H1 (cell line): ENCODE measurements around the gene RUNX1. TPM values are rescaled to one million over a fixed set of nuclear protein-coding genes. Genes with fewer than 3 reads are reported as not detected.

ENCODE experiments used
- CTCF ChIA-PET: fragments of 300-600 bp; sonication (Branson Sonifier 250); formaldehyde crosslinking; loops from one replicate; lab custom pipeline; 2021; ENCODE audit not compliant: partially characterized antibody; lab: Charles Lee
- POLR2A ChIA-PET: fragments of 300-600 bp; sonication (Branson Sonifier 250); formaldehyde crosslinking; loops from one replicate; lab custom pipeline; 2021; ENCODE audit warnings: inconsistent platforms; ENCODE audit not compliant: partially characterized antibody; lab: Charles Lee
- DNase-seq, 2 experiments: peaks; one replicate each; pipeline versions ENCODE4 v3.0.0 to v3.0.0-alpha.2; 2010 to 2022; ENCODE audit warnings: low spot score in 2 of 2, low read depth in 1 of 2, mixed read lengths in 1 of 2
- FAIRE-seq: peaks from 2 replicates; lab custom pipeline; 2011; peaks lifted over from hg19 to GRCh38; lab: Jason Lieb, UNC
- H2AFZ ChIP-seq: 2 replicates; pipeline ENCODE4 v1.8.1; 2012; ENCODE audit warnings: low read length, inconsistent platforms
- H2AK5ac ChIP-seq: 2 replicates; pipeline ENCODE4 v1.6.1; 2013; ENCODE audit warnings: low read depth, low read length
- H2BK120ac ChIP-seq: replicated peaks from 2 replicates; pipeline ENCODE3; 2013; ENCODE audit warnings: low read depth, low read length, inconsistent platforms
- H2BK12ac ChIP-seq: 2 replicates; pipeline ENCODE4 v1.6.1; 2013; ENCODE audit warnings: low read depth, low read length
- H2BK15ac ChIP-seq: 2 replicates; pipeline ENCODE4 v1.6.1; 2013; ENCODE audit warnings: low read length
- H2BK20ac ChIP-seq: 2 replicates; pipeline ENCODE4 v1.6.1; 2013; ENCODE audit warnings: low read length
- H2BK5ac ChIP-seq: 2 replicates; pipeline ENCODE4 v1.6.1; 2013; ENCODE audit warnings: low read depth, low read length
- H3K14ac ChIP-seq: 2 replicates; pipeline ENCODE4 v1.6.1; 2013; ENCODE audit warnings: inconsistent platforms; ENCODE audit not compliant: insufficient read length
- H3K18ac ChIP-seq: 2 replicates; pipeline ENCODE4 v1.6.1; 2013; ENCODE audit warnings: low read length; ENCODE audit errors: extremely low read depth
- H3K23ac ChIP-seq: 2 replicates; pipeline ENCODE4 v1.6.1; 2013; ENCODE audit warnings: inconsistent platforms; ENCODE audit not compliant: insufficient read length
- H3K23me2 ChIP-seq: 2 replicates; pipeline ENCODE4 v1.6.1; 2013; ENCODE audit warnings: low read depth, low read length
- H3K27ac ChIP-seq: 2 replicates; pipeline ENCODE4 v1.6.1; 2011; ENCODE audit warnings: low read depth, low read length, inconsistent platforms
- H3K27me3 ChIP-seq, 4 experiments: replicated peaks in 1 of 4; 1 replicate in 1 of 4; 2 replicates in 3 of 4; pipeline versions ENCODE4 v1.6.1 to v1.8.1; 2011 to 2013; ENCODE audit warnings: low read length in 3 of 4, mild to moderate bottlenecking in 3 of 4, inconsistent platforms in 2 of 4, mixed read lengths in 2 of 4, moderate library complexity in 1 of 4; ENCODE audit not compliant: control insufficient read depth in 3 of 4, insufficient read depth in 3 of 4; ENCODE audit errors: extremely low read depth in 1 of 4
- H3K36me3 ChIP-seq, 4 experiments: 2 replicates each; pipeline versions ENCODE4 v1.6.1 to v1.8.1; 2011 to 2013; ENCODE audit warnings: mild to moderate bottlenecking in 4 of 4, low read length in 3 of 4, moderate library complexity in 2 of 4, control low read depth in 1 of 4, inconsistent platforms in 1 of 4; ENCODE audit not compliant: insufficient read depth in 4 of 4, control insufficient read depth in 2 of 4
- H3K4ac ChIP-seq: replicated peaks from 2 replicates; pipeline ENCODE3; 2013; ENCODE audit warnings: low read length, low read depth, mixed read lengths, inconsistent platforms; ENCODE audit not compliant: insufficient read length
- H3K4me1 ChIP-seq, 4 experiments: replicated peaks in 1 of 4; 1 replicate in 1 of 4; 2 replicates in 3 of 4; pipeline versions ENCODE4 v1.6.1 to v1.8.1; 2011 to 2013; ENCODE audit warnings: low read length in 3 of 4, inconsistent platforms in 2 of 4, mixed read lengths in 1 of 4; ENCODE audit not compliant: insufficient read depth in 4 of 4, control insufficient read depth in 3 of 4
- H3K4me2 ChIP-seq, 2 experiments: 2 replicates each; pipeline versions ENCODE4 v1.6.1 to v1.8.1; 2011 to 2013; ENCODE audit warnings: low read depth in 2 of 2, low read length in 2 of 2, control low read depth in 1 of 2, inconsistent platforms in 1 of 2, mild to moderate bottlenecking in 1 of 2; ENCODE audit not compliant: insufficient read depth in 1 of 2
- H3K4me3 ChIP-seq, 4 experiments: fragments of 200-600, 300-600 bp in 1 of 4; sonication (generic), shearing (Covaris generic), sonication (Bioruptor Twin) in 1 of 4; 2 replicates each; pipeline versions ENCODE4 v1.5.1 to v1.8.1; 2011 to 2016; ENCODE audit warnings: low read length in 4 of 4, low read depth in 3 of 4, control low read depth in 2 of 4, inconsistent platforms in 2 of 4, mild to moderate bottlenecking in 2 of 4, mixed read lengths in 1 of 4, moderate library complexity in 1 of 4; ENCODE audit not compliant: insufficient read depth in 2 of 4; ENCODE audit errors: extremely low read depth in 1 of 4
- H3K56ac ChIP-seq: replicated peaks from 2 replicates; pipeline ENCODE3; 2013; ENCODE audit warnings: low read depth, mild to moderate bottlenecking, mixed read lengths, low read length, inconsistent platforms; ENCODE audit not compliant: insufficient read length
- H3K79me1 ChIP-seq: 2 replicates; pipeline ENCODE4 v1.6.1; 2013; ENCODE audit warnings: low read depth, low read length, control low read depth
- H3K79me2 ChIP-seq, 2 experiments: 2 replicates each; pipeline versions ENCODE4 v1.6.1 to v1.8.1; 2012 to 2013; ENCODE audit warnings: low read length in 2 of 2, mild to moderate bottlenecking in 2 of 2, inconsistent platforms in 1 of 2; ENCODE audit not compliant: insufficient read depth in 2 of 2, control insufficient read depth in 1 of 2
- H3K9ac ChIP-seq, 4 experiments: replicated peaks in 1 of 4; 1 replicate in 1 of 4; 2 replicates in 3 of 4; pipeline versions ENCODE4 v1.6.1 to v1.8.1; 2011 to 2013; ENCODE audit warnings: low read depth in 3 of 4, low read length in 3 of 4, control low read depth in 2 of 4, mild to moderate bottlenecking in 2 of 4, moderate library complexity in 2 of 4, inconsistent platforms in 1 of 4; ENCODE audit errors: extremely low read depth in 1 of 4
- H3K9me3 ChIP-seq, 2 experiments: 2 replicates each; pipeline versions ENCODE4 v1.6.1 to v1.8.1; 2012 to 2013; ENCODE audit warnings: mild to moderate bottlenecking in 2 of 2, moderate library complexity in 2 of 2, control low read depth in 1 of 2, inconsistent platforms in 1 of 2, low read depth in 1 of 2, low read length in 1 of 2, mixed read lengths in 1 of 2; ENCODE audit not compliant: insufficient read depth in 2 of 2
- H4K20me1 ChIP-seq, 2 experiments: replicated peaks in 1 of 2; 2 replicates each; pipeline versions ENCODE3 to v1.8.1; 2011 to 2013; ENCODE audit warnings: inconsistent platforms in 2 of 2, low read length in 2 of 2, mild to moderate bottlenecking in 1 of 2; ENCODE audit not compliant: insufficient read depth in 2 of 2, control insufficient read depth in 1 of 2
- H4K5ac ChIP-seq: 2 replicates; pipeline ENCODE4 v1.6.1; 2013; ENCODE audit warnings: low read length, low read depth, mixed read lengths, inconsistent platforms; ENCODE audit not compliant: insufficient read length
- H4K8ac ChIP-seq: 2 replicates; pipeline ENCODE4 v1.8.0; 2013; ENCODE audit warnings: mild to moderate bottlenecking, moderate library complexity, low read length, inconsistent platforms; ENCODE audit not compliant: insufficient read depth; ENCODE audit errors: extremely low read depth
- H4K91ac ChIP-seq: replicated peaks from 2 replicates; pipeline ENCODE3; 2013; ENCODE audit warnings: low read length, mixed read lengths, inconsistent platforms; ENCODE audit not compliant: insufficient read length
- CTBP2 ChIP-seq: IDR thresholded peaks from 2 replicates; pipeline ENCODE4 v1.7.0; 2011; ENCODE audit warnings: borderline replicate concordance, mild to moderate bottlenecking, moderate library complexity, mixed read lengths, low read length; ENCODE audit not compliant: insufficient read depth, insufficient read length
- CTCF ChIP-seq, 3 experiments: IDR thresholded peaks; 1 replicate in 2 of 3; 2 replicates in 1 of 3; pipeline versions ENCODE4 v1.5.1 to v1.6.1; 2011; ENCODE audit warnings: low read length in 3 of 3, mild to moderate bottlenecking in 3 of 3, inconsistent platforms in 2 of 3, low read depth in 1 of 3, moderate library complexity in 1 of 3; ENCODE audit not compliant: insufficient read depth in 1 of 3; ENCODE audit errors: control extremely low read depth in 1 of 3
- FOSL1 ChIP-seq: IDR thresholded peaks from 2 replicates; pipeline ENCODE4 v1.6.1; 2011; ENCODE audit warnings: mild to moderate bottlenecking, low read depth, low read length, moderate library complexity; ENCODE audit not compliant: insufficient read depth
- HDAC2 ChIP-seq, 2 experiments: fragments of 300-600 bp in 1 of 2; sonication (generic) in 1 of 2; IDR thresholded peaks; 2 replicates each; pipeline ENCODE4 v1.6.1; 2011 to 2012; ENCODE audit warnings: low read depth in 2 of 2, low read length in 2 of 2, mild to moderate bottlenecking in 2 of 2, moderate library complexity in 2 of 2, borderline replicate concordance in 1 of 2, inconsistent platforms in 1 of 2
- KDM5A ChIP-seq: fragments of 200-600 bp; IDR thresholded peaks from 2 replicates; pipeline ENCODE4 v1.7.1; 2012; ENCODE audit warnings: mild to moderate bottlenecking, low read length, inconsistent platforms, mixed read lengths
- NRF1 ChIP-seq: IDR thresholded peaks from 2 replicates; pipeline ENCODE4 v1.6.1; 2011; ENCODE audit warnings: mild to moderate bottlenecking, low read depth, low read length, improper control_type of control experiment
- RAD21 ChIP-seq, 2 experiments: IDR thresholded peaks in 1 of 2; conservative IDR thresholded peaks in 1 of 2; 2 replicates each; pipeline ENCODE4 v1.6.1; 2011; ENCODE audit warnings: low read depth in 2 of 2, low read length in 2 of 2, improper control_type of control experiment in 1 of 2, inconsistent platforms in 1 of 2, mild to moderate bottlenecking in 1 of 2, moderate library complexity in 1 of 2
- SIRT6 ChIP-seq: IDR thresholded peaks from one replicate; pipeline ENCODE4 v1.7.1; 2012; ENCODE audit warnings: low read length, inconsistent platforms
- SRF ChIP-seq: IDR thresholded peaks from 2 replicates; pipeline ENCODE4 v1.6.1; 2011; ENCODE audit warnings: mild to moderate bottlenecking, low read depth, low read length, moderate library complexity
- WGBS, 2 experiments: shearing (Covaris generic) in 1 of 2; methylation state at CpG; one replicate each; pipeline versions ENCODE4 v1.1.6 to v1.1.7; 2013 to 2015; ENCODE audit warnings: low lambda C conversion rate in 2 of 2, mixed read lengths in 2 of 2, inconsistent platforms in 1 of 2, low coverage in 1 of 2, missing lambda C conversion rate in 1 of 2; ENCODE audit not compliant: insufficient replicate concordance in 2 of 2, insufficient coverage in 1 of 2, insufficient read length in 1 of 2; ENCODE audit errors: extremely low coverage in 1 of 2, missing lambda C conversion rate in 1 of 2; 5-methylcytosine and 5-hydroxymethylcytosine counted together
- polyA plus RNA-seq, 7 experiments: library from polyadenylated mRNA; depleted of rRNA in 3 of 7; stranded (reverse) in 5 of 7; unstranded in 2 of 7; fragments of >200 nt in 5 of 7; fragments of 200-250 nt in 2 of 7; gene quantifications; 1 replicate in 5 of 7; 2 replicates in 1 of 7; 4 replicates in 1 of 7; pipeline versions ENCODE4 v1.2.1 to v1.2.3, GENCODE V29; 2011 to 2013; ENCODE audit warnings: missing spikeins in 2 of 7, mixed read lengths in 2 of 7
- total RNA-seq: library from RNA; stranded (reverse); fragmentation: NEBNext Ultra II Directional; extraction: Animal tissue kit (Norgen Biotek cat#: 25700); gene quantifications from 2 replicates; pipeline ENCODE4 v1.2.1, GENCODE V29; 2021
- TF ChIP-seq, protein P1 (sequence below): IDR thresholded peaks from 2 replicates; pipeline ENCODE4 v1.6.1; 2011; ENCODE audit warnings: low read depth, mild to moderate bottlenecking, low read length; ENCODE audit not compliant: insufficient read depth

RUNX1 gene
- total and polyA plus RNA-seq, 2 of the 8 experiments (the other 6 are each of a cell fraction or from before 2014, with no cell fraction given), result 0.20 to 0.60 TPM

- Histone ChIP-seq H3K79me2 (no peaks in the 10 kb centered on the region), H3K18ac (no peak overlapping the region), H2BK5ac (no peak overlapping the region), H3K4me3 (no peak overlapping the region), H3K79me1 (no peaks in the 10 kb centered on the region), H3K4me2 (no peak overlapping the region), H2AK5ac (no peak overlapping the region), H3K56ac (no peak overlapping the region), H3K4ac (no peak overlapping the region), H3K27ac (no peak overlapping the region), H4K5ac (no peak overlapping the region), H3K4me1 (peaks cover 0 to 3% (median 0%) of the 10 kb centered on the region in 4 experiments; a peak in 1 of 7 replicates), H3K14ac (no peak overlapping the region), H4K20me1 (no peaks in the 10 kb centered on the region), H3K23me2 (peaks cover 5% of the 10 kb centered on the region; the same call in 1 of the 2 replicates), H4K8ac (no peak overlapping the region), H3K9me3 (no peaks in the 10 kb centered on the region), H2BK12ac (no peak overlapping the region), H2BK15ac (no peak overlapping the region), H2AFZ (no peak overlapping the region), H3K23ac (no peak overlapping the region), H2BK20ac (no peak overlapping the region), H3K36me3 (no peaks in the 10 kb centered on the region), H4K91ac (no peak overlapping the region), H3K9ac (no peak overlapping the region), H3K27me3 (no peaks in the 10 kb centered on the region), H2BK120ac (no peak overlapping the region)
- FAIRE-seq (no peak), DNase-seq (no peak)
- 78% methylated on average over 4 of the region's 4 CpGs; no CpG with 5 or more reads in 1 of the 2 experiments for WGBS, 2 experiments
- ChIA-PET CTCF (interaction anchor here (1.7 kb wide), 1 partner anchor 11 kb away, joined by 3 read pairs; no protein-coding TSS in a partner anchor), POLR2A (no interaction called here)
- TF ChIP-seq SIRT6, result no peak
- TF ChIP-seq CTCF (IDR thresholded peaks at IDR 0.05; ENCODE audit: control extremely low read depth in 1 of 3, insufficient read depth in 1 of 3, low read depth in 1 of 3, low read length in 3 of 3), result no peak
- TF ChIP-seq RAD21 (IDR thresholded peaks at IDR 0.05 in 1 of 2, conservative IDR thresholded peaks at IDR 0.05 in 1 of 2; ENCODE audit: low read depth in 2 of 2, low read length in 2 of 2), result no peak
- no peak for TF ChIP-seq KDM5A
- no peak for TF ChIP-seq CTBP2
- no peak for TF ChIP-seq NRF1
- TF ChIP-seq SRF, result no peak
- no peak for TF ChIP-seq FOSL1
- TF ChIP-seq, protein P1, sequence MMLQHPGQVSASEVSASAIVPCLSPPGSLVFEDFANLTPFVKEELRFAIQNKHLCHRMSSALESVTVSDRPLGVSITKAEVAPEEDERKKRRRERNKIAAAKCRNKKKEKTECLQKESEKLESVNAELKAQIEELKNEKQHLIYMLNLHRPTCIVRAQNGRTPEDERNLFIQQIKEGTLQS, result no peak
- TF ChIP-seq HDAC2 (IDR thresholded peaks at IDR 0.05; ENCODE audit: borderline replicate concordance in 1 of 2, low read depth in 2 of 2, low read length in 2 of 2), result no peak
Observed at GRCh38 chr21:34997294-34997693, 51.8 kb downstream of the RUNX1 start.
